Measurements from ENCODE around the gene ANKZF1.

GRCh38 chr2:219205165-219205538, 24.5 kb upstream of the ANKZF1 start:
- TF ChIP-seq EZH2phosphoT487 (IDR thresholded peaks at IDR 0.05; ENCODE audit: insufficient read depth, low read depth) (no peak), EZH2 (IDR thresholded peaks at IDR 0.05; ENCODE audit: insufficient read depth, poor library complexity, severe bottlenecking) (no peak)
